GM18517 (cell line): Measurements from ENCODE around the gene SPEG.

Experiments
- ATAC-seq: cut with Tn5 transposase; IDR thresholded peaks from one replicate; pipeline ENCODE4 v1.9.1; 2021; ENCODE audit warnings: mild to moderate bottlenecking, moderate library complexity; ENCODE audit not compliant: unreplicated experiment

SPEG gene

GRCh38 chr2:219542931-219543595, 108.4 kb downstream of the SPEG start:
- peak; percentile 33 for ATAC-seq

- peak; percentile 68 for ATAC-seq
Measured at GRCh38 chr2:219543596-219544358, 109.1 kb downstream of the SPEG start, which contains the start of the genes CHPF and TMEM198. CHPF (minus strand) TSS chr2:219543809; CDS start chr2:219543538, 271 bp downstream. TMEM198 (plus strand) TSS chr2:219544028; CDS start chr2:219544728, 700 bp downstream.

- no peak for ATAC-seq
Measured at GRCh38 chr2:219544567-219544966, 109.9 kb downstream of the SPEG start.

- ATAC-seq, result no peak
Measured at GRCh38 chr2:219545295-219545942, 110.8 kb downstream of the SPEG start.

- ATAC-seq, result no peak
Measured at GRCh38 chr2:219545943-219546352, 111.3 kb downstream of the SPEG start.

GRCh38 chr2:219547621-219548020, 113.0 kb downstream of the SPEG start:
- ATAC-seq, result no peak
